ENCODE results near the gene EPS15.
"Not testable (repeated sequence)": the region's sequence is repeated elsewhere in the genome, so short reads cannot be mapped to it uniquely, and the experiment has no call there.

The EPS15 gene

GRCh38 chr1:51392241-51392640 is 126.8 kb downstream of the EPS15 start:
- H3K4me3 ChIP-seq (ENCODE audit: low read depth, low read length): no peak overlapping the region
- TF ChIP-seq CTCF (IDR thresholded peaks at IDR 0.05; ENCODE audit: borderline replicate concordance, insufficient read depth, low read depth, low read length): no peak

GRCh38 chr1:51390641-51391040 is 128.4 kb downstream of the EPS15 start:
- H3K4me3 ChIP-seq (ENCODE audit: low read depth, low read length): not testable (repeated sequence)

GRCh38 chr1:51387288-51387687 is 131.8 kb downstream of the EPS15 start:
- not testable (repeated sequence) for H3K4me3 ChIP-seq (ENCODE audit: low read depth, low read length)

GRCh38 chr1:51386259-51386658 is 132.8 kb downstream of the EPS15 start:
- not testable (repeated sequence) for H3K4me3 ChIP-seq (ENCODE audit: low read depth, low read length)

- TF ChIP-seq CTCF (IDR thresholded peaks at IDR 0.05; ENCODE audit: borderline replicate concordance, insufficient read depth, low read depth, low read length): no peak
- no peak overlapping the region for H3K4me3 ChIP-seq (ENCODE audit: low read depth, low read length)
Observed at GRCh38 chr1:51385776-51386175, 133.3 kb downstream of the EPS15 start.

GRCh38 chr1:51381964-51382363 is 137.1 kb downstream of the EPS15 start:
- no peak for TF ChIP-seq CTCF (IDR thresholded peaks at IDR 0.05; ENCODE audit: borderline replicate concordance, insufficient read depth, low read depth, low read length)
- H3K4me3 ChIP-seq (ENCODE audit: low read depth, low read length): no peak overlapping the region

- H3K4me3 ChIP-seq (ENCODE audit: low read depth, low read length): no peak overlapping the region
- TF ChIP-seq CTCF (IDR thresholded peaks at IDR 0.05; ENCODE audit: borderline replicate concordance, insufficient read depth, low read depth, low read length): no peak
Observed at GRCh38 chr1:51380936-51381335, 138.1 kb downstream of the EPS15 start.

GRCh38 chr1:51378871-51379270 is 140.2 kb downstream of the EPS15 start:
- H3K4me3 ChIP-seq (ENCODE audit: low read depth, low read length): no peak overlapping the region
- no peak for TF ChIP-seq CTCF (IDR thresholded peaks at IDR 0.05; ENCODE audit: borderline replicate concordance, insufficient read depth, low read depth, low read length)

GRCh38 chr1:51373898-51374297 is 145.2 kb downstream of the EPS15 start:
- no peak for TF ChIP-seq CTCF (IDR thresholded peaks at IDR 0.05; ENCODE audit: borderline replicate concordance, insufficient read depth, low read depth, low read length)

More at GRCh38 chr1:51373898-51374297, 145.2 kb downstream of the EPS15 start:
- no peak overlapping the region for H3K4me3 ChIP-seq (ENCODE audit: low read depth, low read length)

All from GM12875 (cell line).